ENCODE data around the gene PIK3AP1.

DNA sequence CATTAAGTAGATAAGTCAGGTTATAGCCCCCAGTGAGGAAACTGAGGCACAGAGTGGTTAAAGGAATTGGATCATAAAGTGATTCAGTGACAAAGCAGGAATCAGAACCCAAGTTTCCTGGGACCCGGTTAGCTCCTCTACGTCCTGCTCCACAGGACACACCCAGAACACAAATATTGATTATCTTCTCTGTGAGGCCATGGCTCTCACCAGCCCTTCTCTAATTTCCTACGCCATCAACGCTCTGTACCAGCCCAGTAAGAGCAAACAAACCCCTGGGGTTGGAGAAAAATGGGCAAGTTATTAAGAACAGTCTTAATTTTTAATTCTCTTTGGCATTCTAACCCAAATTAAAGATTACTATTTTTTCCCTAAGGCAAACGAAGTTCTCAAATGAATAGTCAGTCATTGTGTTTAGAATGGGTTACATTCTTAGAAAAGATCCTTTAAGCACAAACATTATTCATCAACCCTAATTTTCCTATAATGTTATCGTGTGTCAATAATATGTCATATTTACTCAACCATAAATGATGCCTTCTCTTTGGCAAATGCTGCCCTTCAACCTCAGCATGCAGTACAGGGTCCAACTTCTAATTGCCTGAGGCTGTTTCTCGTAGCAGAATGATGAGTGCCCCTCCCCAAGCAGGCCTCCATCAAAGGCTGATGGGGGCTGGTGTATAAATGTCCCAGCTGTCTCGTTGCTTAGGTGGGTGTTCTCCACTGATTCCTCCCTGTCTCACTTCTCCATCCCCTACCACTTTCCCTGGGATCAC, 108.1 kb downstream of the PIK3AP1 start:
- TF ChIP-seq, protein P1, sequence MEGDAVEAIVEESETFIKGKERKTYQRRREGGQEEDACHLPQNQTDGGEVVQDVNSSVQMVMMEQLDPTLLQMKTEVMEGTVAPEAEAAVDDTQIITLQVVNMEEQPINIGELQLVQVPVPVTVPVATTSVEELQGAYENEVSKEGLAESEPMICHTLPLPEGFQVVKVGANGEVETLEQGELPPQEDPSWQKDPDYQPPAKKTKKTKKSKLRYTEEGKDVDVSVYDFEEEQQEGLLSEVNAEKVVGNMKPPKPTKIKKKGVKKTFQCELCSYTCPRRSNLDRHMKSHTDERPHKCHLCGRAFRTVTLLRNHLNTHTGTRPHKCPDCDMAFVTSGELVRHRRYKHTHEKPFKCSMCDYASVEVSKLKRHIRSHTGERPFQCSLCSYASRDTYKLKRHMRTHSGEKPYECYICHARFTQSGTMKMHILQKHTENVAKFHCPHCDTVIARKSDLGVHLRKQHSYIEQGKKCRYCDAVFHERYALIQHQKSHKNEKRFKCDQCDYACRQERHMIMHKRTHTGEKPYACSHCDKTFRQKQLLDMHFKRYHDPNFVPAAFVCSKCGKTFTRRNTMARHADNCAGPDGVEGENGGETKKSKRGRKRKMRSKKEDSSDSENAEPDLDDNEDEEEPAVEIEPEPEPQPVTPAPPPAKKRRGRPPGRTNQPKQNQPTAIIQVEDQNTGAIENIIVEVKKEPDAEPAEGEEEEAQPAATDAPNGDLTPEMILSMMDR (IDR thresholded peaks at IDR 0.05) = no peak
- TF ChIP-seq POLR2A (IDR thresholded peaks at IDR 0.05) = no peak
